Skeletal muscle cell (primary cell): ENCODE data around the gene CTNNA2.

Experiments used
- DNase-seq: peaks from one replicate; pipeline ENCODE4 v3.0.0-alpha.2; 2010; ENCODE audit warnings: low read depth
- H3K4me3 ChIP-seq: 2 replicates; pipeline ENCODE4 v1.5.1; 2011; ENCODE audit warnings: low read depth, mild to moderate bottlenecking, control low read depth, low read length, moderate library complexity

Gene CTNNA2

GRCh38 chr2:80147690-80148089 is 634.8 kb downstream of the CTNNA2 start:
- H3K4me3 ChIP-seq, result no peak overlapping the region

GRCh38 chr2:80148906-80149305 is 636.1 kb downstream of the CTNNA2 start:
- H3K4me3 ChIP-seq, result no peak overlapping the region
- no peak for DNase-seq

More at GRCh38 chr2:80147690-80148089, 634.8 kb downstream of the CTNNA2 start:
- DNase-seq, result no peak

GRCh38 chr2:80149991-80150390 is 637.1 kb downstream of the CTNNA2 start:
- no peak for DNase-seq

GRCh38 chr2:80151248-80151647 is 638.4 kb downstream of the CTNNA2 start:
- no peak for DNase-seq
- no peak overlapping the region for H3K4me3 ChIP-seq

More at GRCh38 chr2:80149991-80150390, 637.1 kb downstream of the CTNNA2 start:
- H3K4me3 ChIP-seq, result no peak overlapping the region

- no peak for DNase-seq
- H3K4me3 ChIP-seq, result no peak overlapping the region
These were observed 638.8 kb downstream of the CTNNA2 start for GRCh38 chr2:80151651-80152050.

- H3K4me3 ChIP-seq, result no peak overlapping the region
- no peak for DNase-seq
These were observed 640.3 kb downstream of the CTNNA2 start for GRCh38 chr2:80153151-80153550.

GRCh38 chr2:80153768-80154167 is 640.9 kb downstream of the CTNNA2 start:
- DNase-seq, result no peak
- no peak overlapping the region for H3K4me3 ChIP-seq

- DNase-seq, result no peak
- no peak overlapping the region for H3K4me3 ChIP-seq
These were observed 641.5 kb downstream of the CTNNA2 start for GRCh38 chr2:80154231-80154915.

GRCh38 chr2:80164375-80164774 is 651.5 kb downstream of the CTNNA2 start:
- DNase-seq, result no peak
- H3K4me3 ChIP-seq, result no peak overlapping the region

- H3K4me3 ChIP-seq, result no peak overlapping the region
- no peak for DNase-seq
These were observed 653.8 kb downstream of the CTNNA2 start for GRCh38 chr2:80166483-80167171.

GRCh38 chr2:80167284-80167808 is 654.5 kb downstream of the CTNNA2 start:
- DNase-seq, result no peak
- H3K4me3 ChIP-seq, result no peak overlapping the region

- no peak overlapping the region for H3K4me3 ChIP-seq
- DNase-seq, result no peak
These were observed 655.2 kb downstream of the CTNNA2 start for GRCh38 chr2:80168037-80168436.

- DNase-seq, result no peak
- H3K4me3 ChIP-seq, result no peak overlapping the region
These were observed 656.0 kb downstream of the CTNNA2 start for GRCh38 chr2:80168801-80169200.

GRCh38 chr2:80169811-80170594 is 657.2 kb downstream of the CTNNA2 start:
- no peak for DNase-seq
- H3K4me3 ChIP-seq, result no peak overlapping the region

- H3K4me3 ChIP-seq, result no peak overlapping the region
- no peak for DNase-seq
These were observed 672.2 kb downstream of the CTNNA2 start for GRCh38 chr2:80185091-80185490.

- no peak for DNase-seq
- H3K4me3 ChIP-seq, result no peak overlapping the region
These were observed 673.4 kb downstream of the CTNNA2 start for GRCh38 chr2:80186262-80186661.

- DNase-seq, result no peak
- H3K4me3 ChIP-seq, result no peak overlapping the region
These were observed 674.3 kb downstream of the CTNNA2 start for GRCh38 chr2:80187156-80187555.

GRCh38 chr2:80190166-80190565 is 677.3 kb downstream of the CTNNA2 start:
- no peak overlapping the region for H3K4me3 ChIP-seq
- no peak for DNase-seq

GRCh38 chr2:80193566-80193965 is 680.7 kb downstream of the CTNNA2 start:
- H3K4me3 ChIP-seq, result no peak overlapping the region
- DNase-seq, result no peak

- H3K4me3 ChIP-seq, result no peak overlapping the region
- no peak for DNase-seq
These were observed 682.2 kb downstream of the CTNNA2 start for GRCh38 chr2:80195034-80195433.
